ENCODE measurements around the gene BORCS6. TPM values are rescaled to one million over a fixed set of nuclear protein-coding genes. Genes with fewer than 3 reads are reported as not detected.
A peak's percentile ranks its signal among the peaks of the same experiment; 100 is the strongest.

The BORCS6 gene
- total and polyA plus RNA-seq, 2 experiments from 2014 or later: 1.8 to 7.1 TPM

DNA sequence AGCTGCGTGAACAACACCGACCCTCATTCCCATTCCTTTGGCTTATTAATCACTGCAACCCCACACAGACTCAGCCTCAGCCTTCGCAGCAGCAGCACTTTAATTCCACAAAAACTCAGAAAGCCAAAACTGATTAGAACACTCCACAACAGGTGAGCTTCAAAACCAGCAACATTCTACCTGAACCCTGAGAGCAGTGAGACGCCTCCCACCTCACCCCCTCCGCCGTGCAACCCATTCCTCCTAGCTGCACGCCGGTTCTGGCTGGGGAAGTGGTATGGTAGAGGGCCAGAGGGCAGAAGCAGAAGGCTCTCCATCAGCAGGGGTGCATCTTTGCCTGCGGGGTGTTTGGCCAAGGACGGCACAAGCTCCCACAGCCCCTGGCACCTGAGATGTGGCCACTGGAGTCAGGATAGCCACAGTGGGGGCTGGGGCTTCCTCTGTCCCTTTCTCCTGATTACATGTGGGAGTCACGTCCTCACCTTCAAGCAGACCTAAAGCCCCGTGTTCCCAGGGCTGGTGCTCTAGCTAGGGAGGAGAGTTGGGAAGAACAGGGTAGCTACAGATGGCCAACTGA is 1.6 kb downstream of the BORCS6 start:
- H3K27me3 Mint-ChIP-seq (ENCODE audit: insufficient read depth, low read depth, poor library complexity): peaks cover 18% of the 10 kb centered on the region
- H3K4me1 Mint-ChIP-seq: peaks cover 11% of the 10 kb centered on the region
- peak overlapping the region; percentile 100 for H3K4me3 ChIP-seq
- no peaks in the 10 kb centered on the region for H3K36me3 ChIP-seq (ENCODE audit: insufficient read depth)
- peaks cover 9% of the 10 kb centered on the region for H3K4me1 ChIP-seq (ENCODE audit: insufficient read depth)
- H3K79me2 ChIP-seq (replicated peaks; ENCODE audit: insufficient read depth): no peaks in the 10 kb centered on the region
- TF ChIP-seq NANOG (IDR thresholded peaks at IDR 0.05; ENCODE audit: borderline replicate concordance): no peak
- H3K27ac Mint-ChIP-seq: no peak overlapping the region
- H3K9me3 Mint-ChIP-seq: no peaks in the 10 kb centered on the region; the same call in 2 of the 3 replicates
- H3K4me2 ChIP-seq: peak overlapping the region; percentile 35
- H2AFZ ChIP-seq: no peak overlapping the region
- no peaks in the 10 kb centered on the region; the same call in 2 of the 3 replicates for H3K36me3 Mint-ChIP-seq (ENCODE audit: low read depth)
- H3K9me2 ChIP-seq (ENCODE audit: insufficient read depth): no peaks in the 10 kb centered on the region
- H3K27me3 ChIP-seq (ENCODE audit: insufficient read depth): peaks cover 13% of the 10 kb centered on the region
- H4K20me1 ChIP-seq (replicated peaks; ENCODE audit: insufficient read depth): no peaks in the 10 kb centered on the region
- no peak overlapping the region for H3K4me3 Mint-ChIP-seq
- H3K27ac ChIP-seq (ENCODE audit: low read depth): no peak overlapping the region
- ATAC-seq: no peak
- DNase-seq (ENCODE audit: low spot score): no peak
- peaks cover 15% of the 10 kb centered on the region for H3F3A ChIP-seq (replicated peaks; ENCODE audit: low read depth)

DNA sequence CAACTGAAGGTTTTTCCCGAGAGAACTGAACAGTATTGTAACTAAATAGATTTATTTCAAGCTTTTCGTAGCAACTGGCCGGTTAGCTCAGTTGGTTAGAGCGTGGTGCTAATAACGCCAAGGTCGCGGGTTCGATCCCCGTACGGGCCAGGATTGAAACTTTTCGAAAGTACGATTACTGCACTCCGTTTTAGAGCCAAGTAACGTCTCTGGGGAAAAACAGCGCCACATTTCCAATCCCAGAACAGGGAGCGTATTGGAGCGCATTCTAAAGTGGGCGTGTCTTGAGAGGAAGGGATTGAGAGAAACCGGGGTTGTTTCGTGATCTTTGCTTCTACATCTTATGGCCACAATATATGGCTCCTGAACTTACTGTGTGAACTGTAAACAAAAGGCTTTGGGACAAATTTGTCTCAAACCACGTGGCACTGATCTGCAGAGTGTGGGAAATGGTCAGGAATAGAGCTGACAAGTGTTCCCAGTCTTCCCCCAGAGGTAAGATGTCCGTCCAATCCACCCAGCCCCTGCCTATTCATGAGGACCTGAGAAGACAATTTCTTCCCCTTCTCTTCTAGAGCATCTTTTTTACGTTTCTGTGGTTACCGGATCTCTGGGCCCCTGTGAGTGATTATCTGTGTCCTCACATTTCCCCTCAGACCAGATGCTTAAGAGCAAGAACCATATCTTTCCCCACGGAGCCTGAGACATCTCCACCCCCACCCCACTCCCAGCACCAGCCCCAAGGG is 2.3 kb downstream of the BORCS6 start:
- Mint-ChIP-seq H3K36me3 (ENCODE audit: low read depth) (no peaks in the 10 kb centered on the region; the same call in 2 of the 3 replicates), H3K4me3 (no peak overlapping the region), H3K4me1 (peaks cover 11% of the 10 kb centered on the region), H3K27me3 (ENCODE audit: insufficient read depth, low read depth, poor library complexity) (peaks cover 18% of the 10 kb centered on the region), H3K27ac (no peak overlapping the region), H3K9me3 (no peaks in the 10 kb centered on the region; the same call in 2 of the 3 replicates)
- Histone ChIP-seq H2AFZ (no peak overlapping the region), H3K4me3 (peak overlapping the region; percentile 100), H3K27me3 (ENCODE audit: insufficient read depth) (peaks cover 13% of the 10 kb centered on the region), H3K79me2 (replicated peaks; ENCODE audit: insufficient read depth) (no peaks in the 10 kb centered on the region), H3F3A (replicated peaks; ENCODE audit: low read depth) (peaks cover 15% of the 10 kb centered on the region), H3K4me2 (peak overlapping the region; percentile 77), H3K27ac (ENCODE audit: low read depth) (no peak overlapping the region), H3K36me3 (ENCODE audit: insufficient read depth) (no peaks in the 10 kb centered on the region), H3K9me2 (ENCODE audit: insufficient read depth) (no peaks in the 10 kb centered on the region), H4K20me1 (replicated peaks; ENCODE audit: insufficient read depth) (no peaks in the 10 kb centered on the region), H3K4me1 (ENCODE audit: insufficient read depth) (peaks cover 9% of the 10 kb centered on the region)
- ATAC-seq: peak; percentile 41
- TF ChIP-seq, protein P1, sequence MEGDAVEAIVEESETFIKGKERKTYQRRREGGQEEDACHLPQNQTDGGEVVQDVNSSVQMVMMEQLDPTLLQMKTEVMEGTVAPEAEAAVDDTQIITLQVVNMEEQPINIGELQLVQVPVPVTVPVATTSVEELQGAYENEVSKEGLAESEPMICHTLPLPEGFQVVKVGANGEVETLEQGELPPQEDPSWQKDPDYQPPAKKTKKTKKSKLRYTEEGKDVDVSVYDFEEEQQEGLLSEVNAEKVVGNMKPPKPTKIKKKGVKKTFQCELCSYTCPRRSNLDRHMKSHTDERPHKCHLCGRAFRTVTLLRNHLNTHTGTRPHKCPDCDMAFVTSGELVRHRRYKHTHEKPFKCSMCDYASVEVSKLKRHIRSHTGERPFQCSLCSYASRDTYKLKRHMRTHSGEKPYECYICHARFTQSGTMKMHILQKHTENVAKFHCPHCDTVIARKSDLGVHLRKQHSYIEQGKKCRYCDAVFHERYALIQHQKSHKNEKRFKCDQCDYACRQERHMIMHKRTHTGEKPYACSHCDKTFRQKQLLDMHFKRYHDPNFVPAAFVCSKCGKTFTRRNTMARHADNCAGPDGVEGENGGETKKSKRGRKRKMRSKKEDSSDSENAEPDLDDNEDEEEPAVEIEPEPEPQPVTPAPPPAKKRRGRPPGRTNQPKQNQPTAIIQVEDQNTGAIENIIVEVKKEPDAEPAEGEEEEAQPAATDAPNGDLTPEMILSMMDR (conservative IDR thresholded peaks at IDR 0.05; ENCODE audit: low read depth in 2 of 2): peak in 1 of 2 experiments; percentile 30; a peak in 1 of 4 replicates
- TF ChIP-seq POLR2AphosphoS5 (IDR thresholded peaks at IDR 0.05; ENCODE audit: low read depth) (0 out of 2 replicates have a peak, but pooled peaks have one; percentile 31), JUNB (IDR thresholded peaks at IDR 0.05; ENCODE audit: unreplicated experiment) (no peak), CREB1 (CRISPR knock-in tag; IDR thresholded peaks at IDR 0.05; ENCODE audit: low read depth) (no peak)
- TF ChIP-seq, protein P2, sequence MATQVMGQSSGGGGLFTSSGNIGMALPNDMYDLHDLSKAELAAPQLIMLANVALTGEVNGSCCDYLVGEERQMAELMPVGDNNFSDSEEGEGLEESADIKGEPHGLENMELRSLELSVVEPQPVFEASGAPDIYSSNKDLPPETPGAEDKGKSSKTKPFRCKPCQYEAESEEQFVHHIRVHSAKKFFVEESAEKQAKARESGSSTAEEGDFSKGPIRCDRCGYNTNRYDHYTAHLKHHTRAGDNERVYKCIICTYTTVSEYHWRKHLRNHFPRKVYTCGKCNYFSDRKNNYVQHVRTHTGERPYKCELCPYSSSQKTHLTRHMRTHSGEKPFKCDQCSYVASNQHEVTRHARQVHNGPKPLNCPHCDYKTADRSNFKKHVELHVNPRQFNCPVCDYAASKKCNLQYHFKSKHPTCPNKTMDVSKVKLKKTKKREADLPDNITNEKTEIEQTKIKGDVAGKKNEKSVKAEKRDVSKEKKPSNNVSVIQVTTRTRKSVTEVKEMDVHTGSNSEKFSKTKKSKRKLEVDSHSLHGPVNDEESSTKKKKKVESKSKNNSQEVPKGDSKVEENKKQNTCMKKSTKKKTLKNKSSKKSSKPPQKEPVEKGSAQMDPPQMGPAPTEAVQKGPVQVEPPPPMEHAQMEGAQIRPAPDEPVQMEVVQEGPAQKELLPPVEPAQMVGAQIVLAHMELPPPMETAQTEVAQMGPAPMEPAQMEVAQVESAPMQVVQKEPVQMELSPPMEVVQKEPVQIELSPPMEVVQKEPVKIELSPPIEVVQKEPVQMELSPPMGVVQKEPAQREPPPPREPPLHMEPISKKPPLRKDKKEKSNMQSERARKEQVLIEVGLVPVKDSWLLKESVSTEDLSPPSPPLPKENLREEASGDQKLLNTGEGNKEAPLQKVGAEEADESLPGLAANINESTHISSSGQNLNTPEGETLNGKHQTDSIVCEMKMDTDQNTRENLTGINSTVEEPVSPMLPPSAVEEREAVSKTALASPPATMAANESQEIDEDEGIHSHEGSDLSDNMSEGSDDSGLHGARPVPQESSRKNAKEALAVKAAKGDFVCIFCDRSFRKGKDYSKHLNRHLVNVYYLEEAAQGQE (IDR thresholded peaks at IDR 0.05; ENCODE audit: unreplicated experiment): no peak
- peak; percentile 98 for DNase-seq (ENCODE audit: low spot score)

Data from GM23338 (cell line).